OCI-LY7 (cell line): ENCODE results near the gene RSU1.

Experiments
- CTCF ChIP-seq: fragments of 200-600 bp; sonication (generic); conservative IDR thresholded peaks from 2 replicates; pipeline ENCODE4 v1.5.1; 2014; ENCODE audit warnings: mild to moderate bottlenecking, antibody characterized with exemption, low read length, moderate library complexity, mixed read lengths
- EZH2phosphoT487 ChIP-seq: fragments of 200-600 bp; sonication (generic); IDR thresholded peaks from 2 replicates; pipeline ENCODE4 v1.6.1; 2018; ENCODE audit warnings: low read depth, borderline replicate concordance, mild to moderate bottlenecking, mixed run types, antibody characterized with exemption, low read length, moderate library complexity, mixed read lengths

GRCh38 chr10:16679511-16679910 lies 137.7 kb downstream of the RSU1 start:
- TF ChIP-seq CTCF (no peak), EZH2phosphoT487 (no peak)
